ENCODE measurements around the gene TRAPPC3L.

GRCh38 chr6:116586738-116587137, 41.3 kb upstream of the TRAPPC3L start:
- TF ChIP-seq FOXP2 (optimal IDR thresholded peaks at IDR 0.05; ENCODE audit: control extremely low read depth, extremely low read length, insufficient read depth): no peak
- no peak for TF ChIP-seq EZH2 (IDR thresholded peaks at IDR 0.05)
- TF ChIP-seq POLR2AphosphoS5 (IDR thresholded peaks at IDR 0.05; ENCODE audit: borderline replicate concordance, low read depth, low read length): no peak

All from SK-N-MC (cell line).